HG02943 (cell line): Measurements from ENCODE around the gene CDKL5.
"Not testable (repeated sequence)": the region's sequence is repeated elsewhere in the genome, so short reads cannot be mapped to it uniquely, and the experiment has no call there.

Experiments
- ATAC-seq: cut with Tn5 transposase; IDR thresholded peaks from one replicate; pipeline ENCODE4 v1.9.1; 2021; ENCODE audit warnings: mild to moderate bottlenecking, low read depth, moderate library complexity; ENCODE audit not compliant: unreplicated experiment

Gene CDKL5

GRCh38 chrX:18566748-18567147, 141.3 kb downstream of the CDKL5 start:
- ATAC-seq = no peak

- no peak for ATAC-seq
Observed at GRCh38 chrX:18573556-18573955, 148.1 kb downstream of the CDKL5 start.

- ATAC-seq = no peak
Observed at GRCh38 chrX:18574591-18574990, 149.2 kb downstream of the CDKL5 start.

- no peak for ATAC-seq
Observed at GRCh38 chrX:18575744-18576143, 150.3 kb downstream of the CDKL5 start.

GRCh38 chrX:18577400-18577799, 152.0 kb downstream of the CDKL5 start:
- no peak for ATAC-seq

- ATAC-seq = no peak
Observed at GRCh38 chrX:18578546-18578945, 153.1 kb downstream of the CDKL5 start.

GRCh38 chrX:18579495-18579894, 154.1 kb downstream of the CDKL5 start:
- ATAC-seq = no peak

GRCh38 chrX:18582910-18583493, 157.6 kb downstream of the CDKL5 start:
- no peak for ATAC-seq

GRCh38 chrX:18589292-18589691, 163.9 kb downstream of the CDKL5 start:
- ATAC-seq = not testable (repeated sequence)

- ATAC-seq = no peak
Observed at GRCh38 chrX:18591834-18592233, 166.4 kb downstream of the CDKL5 start.

GRCh38 chrX:18594079-18594478, 168.7 kb downstream of the CDKL5 start:
- ATAC-seq = no peak

GRCh38 chrX:18596096-18596495, 170.7 kb downstream of the CDKL5 start:
- ATAC-seq = no peak

GRCh38 chrX:18598413-18598812, 173.0 kb downstream of the CDKL5 start:
- ATAC-seq = no peak

GRCh38 chrX:18607966-18608365, 182.6 kb downstream of the CDKL5 start:
- no peak for ATAC-seq

- no peak for ATAC-seq
Observed at GRCh38 chrX:18613930-18614639, 188.7 kb downstream of the CDKL5 start.

GRCh38 chrX:18616688-18617406, 191.4 kb downstream of the CDKL5 start:
- ATAC-seq = no peak

GRCh38 chrX:18617407-18617750, 192.0 kb downstream of the CDKL5 start:
- ATAC-seq = no peak

GRCh38 chrX:18619288-18619687, 193.9 kb downstream of the CDKL5 start:
- ATAC-seq = no peak

GRCh38 chrX:18620349-18620748, 194.9 kb downstream of the CDKL5 start:
- ATAC-seq = no peak

- ATAC-seq = no peak
Observed at GRCh38 chrX:18624599-18624998, 199.2 kb downstream of the CDKL5 start.

GRCh38 chrX:18630934-18631333, 205.5 kb downstream of the CDKL5 start:
- ATAC-seq = no peak

- ATAC-seq = no peak
Observed at GRCh38 chrX:18638398-18638797, 213.0 kb downstream of the CDKL5 start.
